ENCODE results near the gene SYNJ1. TPM values are rescaled to one million over a fixed set of nuclear protein-coding genes. Genes with fewer than 3 reads are reported as not detected.

Gene SYNJ1
- total and polyA plus RNA-seq, 9 of the 15 experiments (the other 6 are each of a cell fraction or from before 2014, with no cell fraction given) = 2.4 to 10.6 (median 5.6) TPM

DNA sequence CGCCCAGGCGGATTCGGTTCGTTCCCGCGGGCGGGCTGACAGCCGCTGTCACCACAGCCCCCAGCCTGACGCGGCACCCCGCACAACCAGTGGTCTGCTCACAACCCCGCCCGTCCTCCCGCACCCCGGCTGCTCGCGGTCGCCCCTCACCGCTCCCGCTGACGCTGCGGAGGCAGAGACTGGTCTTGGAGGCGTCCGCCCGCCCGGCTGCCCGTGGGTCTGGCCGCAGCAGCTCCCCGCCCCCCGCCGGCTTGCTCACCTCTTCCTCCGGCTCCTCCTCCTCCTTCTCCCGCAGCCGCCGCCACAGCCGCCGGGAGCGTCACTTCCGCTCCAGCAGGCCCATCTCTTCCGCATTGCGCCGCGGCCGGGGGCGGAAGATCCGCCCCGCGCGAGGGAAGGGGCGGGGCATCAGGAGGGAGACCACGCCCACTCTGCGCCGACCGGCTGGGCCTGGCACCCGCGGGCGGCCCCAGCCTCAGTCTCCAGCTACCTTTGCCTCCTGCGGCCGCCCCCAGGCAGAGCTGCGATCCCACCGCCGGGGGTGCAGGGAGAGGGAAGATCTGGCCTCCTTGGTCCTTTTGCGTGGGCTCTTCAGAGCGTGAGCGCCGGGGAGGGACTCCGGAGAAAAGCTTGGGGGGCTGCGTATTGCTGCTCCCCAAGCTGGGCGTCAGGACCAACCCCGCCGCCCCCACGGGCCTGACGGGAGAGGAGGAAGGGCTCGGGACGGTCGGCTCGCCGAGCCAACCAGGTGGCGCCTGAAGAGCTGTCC, at the start of gene SYNJ1 (continued):
- TF ChIP-seq, protein P1, sequence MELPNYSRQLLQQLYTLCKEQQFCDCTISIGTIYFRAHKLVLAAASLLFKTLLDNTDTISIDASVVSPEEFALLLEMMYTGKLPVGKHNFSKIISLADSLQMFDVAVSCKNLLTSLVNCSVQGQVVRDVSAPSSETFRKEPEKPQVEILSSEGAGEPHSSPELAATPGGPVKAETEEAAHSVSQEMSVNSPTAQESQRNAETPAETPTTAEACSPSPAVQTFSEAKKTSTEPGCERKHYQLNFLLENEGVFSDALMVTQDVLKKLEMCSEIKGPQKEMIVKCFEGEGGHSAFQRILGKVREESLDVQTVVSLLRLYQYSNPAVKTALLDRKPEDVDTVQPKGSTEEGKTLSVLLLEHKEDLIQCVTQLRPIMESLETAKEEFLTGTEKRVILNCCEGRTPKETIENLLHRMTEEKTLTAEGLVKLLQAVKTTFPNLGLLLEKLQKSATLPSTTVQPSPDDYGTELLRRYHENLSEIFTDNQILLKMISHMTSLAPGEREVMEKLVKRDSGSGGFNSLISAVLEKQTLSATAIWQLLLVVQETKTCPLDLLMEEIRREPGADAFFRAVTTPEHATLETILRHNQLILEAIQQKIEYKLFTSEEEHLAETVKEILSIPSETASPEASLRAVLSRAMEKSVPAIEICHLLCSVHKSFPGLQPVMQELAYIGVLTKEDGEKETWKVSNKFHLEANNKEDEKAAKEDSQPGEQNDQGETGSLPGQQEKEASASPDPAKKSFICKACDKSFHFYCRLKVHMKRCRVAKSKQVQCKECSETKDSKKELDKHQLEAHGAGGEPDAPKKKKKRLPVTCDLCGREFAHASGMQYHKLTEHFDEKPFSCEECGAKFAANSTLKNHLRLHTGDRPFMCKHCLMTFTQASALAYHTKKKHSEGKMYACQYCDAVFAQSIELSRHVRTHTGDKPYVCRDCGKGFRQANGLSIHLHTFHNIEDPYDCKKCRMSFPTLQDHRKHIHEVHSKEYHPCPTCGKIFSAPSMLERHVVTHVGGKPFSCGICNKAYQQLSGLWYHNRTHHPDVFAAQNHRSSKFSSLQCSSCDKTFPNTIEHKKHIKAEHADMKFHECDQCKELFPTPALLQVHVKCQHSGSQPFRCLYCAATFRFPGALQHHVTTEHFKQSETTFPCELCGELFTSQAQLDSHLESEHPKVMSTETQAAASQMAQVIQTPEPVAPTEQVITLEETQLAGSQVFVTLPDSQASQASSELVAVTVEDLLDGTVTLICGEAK (IDR thresholded peaks at IDR 0.05) = peak; percentile 95
- TF ChIP-seq, protein P1 (CRISPR knock-in tag; IDR thresholded peaks at IDR 0.05) = no peak
- peak; percentile 63 for TF ChIP-seq L3MBTL2 (IDR thresholded peaks at IDR 0.05)
- peak; percentile 97 to 100 for TF ChIP-seq SIN3A (IDR thresholded peaks at IDR 0.05; ENCODE audit: borderline replicate concordance in 2 of 2, control insufficient read depth in 1 of 2, low read depth in 2 of 2, low read length in 2 of 2)
- TF ChIP-seq ZNF184 (CRISPR knock-in tag; IDR thresholded peaks at IDR 0.05) = no peak
- TF ChIP-seq EHMT2 (IDR thresholded peaks at IDR 0.05) = no peak; the same call in 1 of the 2 replicates
- TF ChIP-seq NUFIP1 (IDR thresholded peaks at IDR 0.05; ENCODE audit: partially characterized antibody) = no peak
- TF ChIP-seq NFRKB (IDR thresholded peaks at IDR 0.05; ENCODE audit: low read depth) = no peak
- TF ChIP-seq MECOM (CRISPR knock-in tag; IDR thresholded peaks at IDR 0.05) = 0 out of 2 replicates have a peak, but pooled peaks have one; percentile 53

All from K562 (cell line).